HG02642 (cell line): ENCODE measurements around the gene ITPRID1.

ENCODE experiments used
- ATAC-seq: cut with Tn5 transposase; IDR thresholded peaks from one replicate; pipeline ENCODE4 v1.9.1; 2021; ENCODE audit warnings: mild to moderate bottlenecking; ENCODE audit not compliant: unreplicated experiment, poor library complexity

The ITPRID1 gene

DNA sequence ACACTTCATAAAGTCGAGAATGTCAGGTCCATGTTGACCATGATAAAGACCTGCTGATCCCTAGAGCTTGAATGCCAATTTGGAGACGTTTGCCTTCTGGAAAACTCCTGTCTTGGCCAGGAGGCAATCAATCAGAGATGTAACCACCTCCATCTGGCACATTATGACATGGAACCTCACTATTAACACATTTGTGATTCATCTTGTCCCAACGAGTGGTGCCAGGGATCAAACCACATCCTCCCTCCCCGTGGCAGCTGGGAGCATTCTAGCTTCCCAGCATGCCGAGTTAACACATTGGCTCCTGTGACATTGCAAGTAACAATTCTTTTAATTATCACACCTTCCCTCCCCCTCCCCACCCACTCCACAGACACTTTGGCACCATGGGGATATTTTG is 89.2 kb downstream of the ITPRID1 start:
- no peak for ATAC-seq

GRCh38 chr7:31613604-31614003 is 99.7 kb downstream of the ITPRID1 start:
- ATAC-seq = no peak

DNA sequence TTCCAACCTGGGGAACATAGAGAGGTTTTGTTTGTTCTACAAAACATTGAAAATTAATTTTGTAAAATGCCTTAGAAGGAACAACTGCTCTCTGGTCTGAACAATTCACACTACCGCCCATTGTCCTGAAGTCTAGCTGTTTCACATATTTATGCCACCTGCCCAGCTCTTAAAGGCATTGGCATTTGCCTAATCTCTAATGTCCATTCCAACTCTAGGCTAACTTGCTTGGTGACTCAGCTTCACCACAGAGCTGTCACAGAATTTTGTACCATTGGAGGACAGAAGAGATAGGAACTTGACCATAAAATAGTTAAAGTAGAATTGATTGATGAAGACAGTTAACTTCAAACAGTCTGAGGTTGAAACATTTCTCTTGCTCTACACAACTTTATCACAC is 119.6 kb downstream of the ITPRID1 start:
- no peak for ATAC-seq

- no peak for ATAC-seq
These were observed 120.1 kb downstream of the ITPRID1 start for GRCh38 chr7:31633894-31634494.

- no peak for ATAC-seq
These were observed 126.5 kb downstream of the ITPRID1 start for GRCh38 chr7:31640381-31640780.

- no peak for ATAC-seq
These were observed 128.8 kb downstream of the ITPRID1 start for GRCh38 chr7:31642681-31643115.

DNA sequence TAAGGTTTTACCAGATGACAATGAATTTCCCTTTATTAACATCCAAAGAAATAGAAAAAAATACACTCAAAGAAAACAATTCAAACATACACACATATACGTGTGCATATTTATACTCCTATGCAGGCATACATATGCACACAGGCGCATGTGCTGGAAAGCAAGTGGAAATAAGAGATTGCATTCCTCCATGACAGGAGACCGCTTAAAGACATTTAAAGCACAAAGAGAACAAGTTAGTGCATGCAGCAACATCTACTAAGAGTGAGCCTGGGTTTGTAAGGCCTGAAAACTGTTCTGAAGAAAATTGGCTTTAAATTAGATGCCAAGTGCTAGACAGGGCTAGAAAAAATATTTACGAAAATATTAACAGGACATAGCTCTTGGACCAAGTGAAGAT is 133.1 kb downstream of the ITPRID1 start:
- no peak for ATAC-seq

- ATAC-seq = no peak
These were observed 133.6 kb downstream of the ITPRID1 start for GRCh38 chr7:31647511-31647910.

GRCh38 chr7:31648288-31648687 is 134.4 kb downstream of the ITPRID1 start:
- no peak for ATAC-seq

DNA sequence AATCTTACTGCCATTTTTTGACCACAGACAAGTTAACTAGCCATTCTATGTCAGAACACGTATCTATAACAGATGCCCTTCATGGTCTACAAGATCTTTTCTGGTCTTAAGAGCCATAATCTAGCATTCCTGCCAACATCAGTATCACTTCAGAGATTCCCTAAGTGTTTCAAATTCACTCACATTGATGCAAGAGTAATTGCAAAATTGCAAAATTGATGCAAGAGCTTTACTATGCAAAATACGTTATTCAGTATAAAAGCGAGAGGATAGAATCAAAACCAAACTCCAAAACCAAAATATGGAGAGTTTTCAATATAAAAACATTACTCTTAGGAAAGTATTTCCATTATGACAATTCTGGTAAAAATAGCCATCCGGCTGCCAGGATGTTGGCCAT is 135.0 kb downstream of the ITPRID1 start:
- ATAC-seq = no peak

DNA sequence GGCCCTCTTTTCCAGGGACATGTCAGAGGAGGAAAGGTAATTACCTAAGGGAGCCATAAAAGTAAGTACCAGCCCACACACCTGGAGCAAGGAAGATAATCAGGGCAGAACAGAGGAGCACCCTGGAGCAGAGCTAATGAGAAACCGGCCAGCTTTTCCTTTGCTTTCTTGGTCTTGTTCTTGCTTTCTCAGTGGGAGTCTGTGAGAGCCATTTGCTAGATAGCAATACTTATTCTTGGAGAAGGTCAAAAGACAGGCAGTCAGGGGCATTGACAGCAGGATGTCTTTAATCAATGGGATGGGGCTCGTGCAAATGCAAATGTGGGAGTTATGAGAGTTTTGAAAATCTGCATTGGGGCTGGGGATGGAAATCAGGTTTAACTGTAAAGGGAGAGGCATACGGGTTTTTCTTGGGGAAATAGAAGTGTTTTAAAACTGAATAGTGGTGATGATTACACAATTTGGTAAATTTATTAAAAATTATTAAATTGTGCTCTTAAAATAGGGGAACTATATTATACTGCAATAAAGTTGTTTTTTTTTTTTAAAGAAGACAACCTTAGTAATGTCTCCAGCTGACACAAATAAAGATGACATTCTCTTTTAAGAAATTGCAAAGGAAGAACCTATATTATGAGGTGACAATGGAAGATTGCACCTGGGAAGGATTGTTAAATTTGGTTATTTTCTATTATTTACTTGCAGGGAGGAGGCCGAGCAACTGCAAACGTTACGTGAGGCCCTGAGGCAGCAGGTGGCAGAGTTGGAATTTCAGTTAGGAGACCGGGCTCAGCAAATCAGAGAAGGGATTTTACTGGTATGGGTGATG is 137.6 kb downstream of the ITPRID1 start:
- no peak for ATAC-seq

GRCh38 chr7:31652063-31652326 is 138.1 kb downstream of the ITPRID1 start:
- ATAC-seq = no peak

- ATAC-seq = no peak
These were observed 149.2 kb downstream of the ITPRID1 start for GRCh38 chr7:31663072-31663471.

DNA sequence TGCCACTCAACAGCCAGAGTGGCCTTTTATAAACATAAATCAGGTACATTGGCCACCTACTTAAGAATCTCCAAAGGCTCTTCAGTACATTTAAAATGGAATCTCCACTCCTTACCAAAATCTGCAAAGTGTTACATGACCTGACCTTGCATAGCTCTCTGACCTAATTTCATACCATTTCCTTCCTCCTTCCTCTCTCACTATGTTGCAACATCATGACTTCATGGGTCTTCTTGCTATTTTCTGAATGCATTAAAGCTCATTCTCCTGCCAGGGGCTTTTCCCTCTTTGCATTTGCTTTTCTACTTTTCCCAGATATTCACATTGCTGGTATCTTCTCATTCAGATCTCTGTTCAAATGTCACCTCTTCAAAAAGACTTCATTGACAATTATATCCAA is 151.0 kb downstream of the ITPRID1 start:
- ATAC-seq = no peak

DNA sequence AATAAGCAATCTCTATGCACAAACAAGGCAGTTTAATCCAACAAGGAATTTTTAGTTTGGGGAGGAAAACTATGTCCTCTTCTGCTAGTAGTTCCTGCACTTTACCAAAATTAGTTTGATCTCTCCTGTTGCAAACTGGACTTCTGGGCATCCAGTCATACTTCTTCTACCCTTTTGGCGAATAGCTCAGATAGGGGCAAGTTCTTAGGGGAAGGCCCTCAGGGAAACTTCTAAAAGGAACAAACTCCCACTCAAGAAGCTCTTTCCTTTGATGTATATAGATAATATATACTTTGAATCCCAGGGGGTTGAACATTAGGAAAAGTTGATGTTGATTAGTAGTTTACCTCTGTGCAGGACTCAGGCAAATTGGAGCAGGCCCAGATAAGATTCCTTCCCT is 151.7 kb downstream of the ITPRID1 start:
- ATAC-seq = no peak

- ATAC-seq = no peak
These were observed 155.6 kb downstream of the ITPRID1 start for GRCh38 chr7:31669461-31669860.

DNA sequence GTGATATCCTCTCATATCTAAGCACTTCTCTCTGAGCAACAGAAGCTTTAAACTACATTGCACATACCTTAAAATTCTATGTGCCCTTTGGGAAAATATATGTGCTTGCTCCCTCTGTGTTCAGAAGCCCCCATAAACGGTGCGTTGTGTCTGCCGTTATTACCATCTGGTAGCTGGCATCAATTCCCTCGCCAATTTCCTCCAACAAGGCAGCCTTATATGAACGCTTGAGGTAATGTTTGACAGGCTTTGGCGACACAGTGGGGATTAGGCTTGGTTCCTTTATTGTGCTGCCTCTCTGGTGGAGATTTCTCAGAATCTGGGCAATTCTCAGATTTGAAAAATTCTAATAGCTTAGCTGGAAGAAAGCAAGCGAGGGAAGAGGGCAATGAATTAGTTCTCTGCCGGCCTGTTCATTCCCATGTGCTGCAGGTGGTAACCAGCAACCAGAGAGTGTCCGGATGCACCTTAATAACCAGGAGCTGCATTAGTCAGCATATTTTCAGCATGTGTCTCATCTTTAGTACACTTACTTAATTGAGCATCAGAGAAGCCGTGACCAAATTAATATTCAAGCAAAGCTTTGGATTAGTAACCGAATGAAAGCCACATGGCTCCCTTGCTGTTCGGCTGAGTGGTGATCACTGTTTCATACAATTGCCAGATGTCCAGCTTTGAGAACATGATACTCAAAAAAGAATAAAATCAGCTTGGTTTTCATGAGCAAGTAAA is 165.8 kb downstream of the ITPRID1 start:
- no peak for ATAC-seq

DNA sequence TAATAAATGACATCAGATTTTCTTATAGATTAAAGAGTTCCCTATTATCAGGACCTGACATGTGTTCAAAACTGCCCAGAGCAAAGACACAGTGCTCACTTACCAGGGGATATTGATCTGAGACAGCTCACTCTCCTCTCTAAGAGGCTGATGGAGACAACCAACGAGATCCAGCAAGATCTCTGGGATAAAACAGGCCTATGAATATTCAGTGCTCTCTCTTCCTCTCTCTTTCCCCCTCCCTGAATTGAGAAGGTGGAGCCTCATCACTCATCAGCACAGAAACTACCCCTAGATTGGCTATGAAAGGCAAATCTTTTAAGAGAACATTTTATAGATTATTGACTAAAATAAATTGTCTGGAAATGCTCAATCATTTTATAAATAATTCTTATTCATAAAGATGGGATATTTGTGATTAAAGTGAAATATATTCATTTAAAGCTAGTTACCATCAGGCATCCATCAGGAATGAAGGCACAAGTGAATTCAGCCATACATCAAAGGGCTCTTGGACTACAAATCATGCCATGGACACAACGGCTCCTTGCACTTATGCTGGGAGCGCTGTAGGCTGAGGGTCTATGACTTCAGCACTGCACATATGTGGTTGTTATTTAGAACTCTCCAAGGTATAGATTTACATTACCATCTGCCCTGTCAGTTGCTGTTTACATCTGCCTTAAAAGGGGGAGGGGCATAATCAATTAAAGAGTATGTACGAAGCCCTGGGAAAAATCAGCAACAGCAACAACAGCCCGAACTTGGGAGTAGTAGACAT is 169.7 kb downstream of the ITPRID1 start:
- no peak for ATAC-seq

GRCh38 chr7:31687024-31687748 is 173.3 kb downstream of the ITPRID1 start, which contains the start of gene PPP1R17:
Gene PPP1R17 (plus strand): TSS chr7:31687215. CDS start chr7:31692442, 5,227 bp downstream.
- no peak for ATAC-seq

DNA sequence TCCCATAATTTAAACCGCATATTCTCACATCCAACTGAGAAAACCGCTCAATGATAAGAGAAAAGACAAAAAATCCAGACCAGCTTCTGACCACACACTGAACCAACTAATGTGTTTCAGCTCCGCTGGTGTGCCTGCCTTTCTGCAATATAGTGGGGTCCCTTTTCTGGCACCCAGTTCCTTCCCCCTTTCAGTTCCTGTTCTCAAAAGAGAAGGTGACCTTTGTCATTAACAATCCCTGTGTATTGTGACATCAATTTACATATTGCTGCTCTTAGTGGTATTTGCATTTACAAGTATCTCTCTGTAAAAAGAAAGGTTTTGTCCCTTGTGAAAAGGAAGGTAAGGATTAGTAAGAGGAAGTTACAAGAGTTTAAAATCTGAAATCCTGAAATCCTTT is 174.5 kb downstream of the ITPRID1 start:
- peak; percentile 88 for ATAC-seq
